K562 treated with DMSO at 1 percent for 48 hours (cell line): ENCODE measurements around the gene MLLT6. TPM values are rescaled to one million over a fixed set of nuclear protein-coding genes. Genes with fewer than 3 reads are reported as not detected.

Source experiments
- total RNA-seq: library from RNA; unstranded; fragments of 300-600 nt; gene quantifications from 2 replicates; pipeline ENCODE4 v1.2.3, GENCODE V29; 2022; ENCODE audit warnings: low replicate concordance; ENCODE audit errors: extremely low read depth

Gene MLLT6
- 113 TPM in 1 of 2 replicates, not detected in the other for total RNA-seq

GRCh38 chr17:38704606-38705522, at the start of gene MLLT6:
TSS of gene MLLT6 (plus strand) at chr17:38705273. CDS start at chr17:38705633, 360 bp downstream.

GRCh38 chr17:38674749-38675615, 30.1 kb upstream of the MLLT6 start, which contains the start of gene EPOP:
TSS of gene EPOP (minus strand) at chr17:38674957. CDS start at chr17:38674495, 462 bp downstream.

GRCh38 chr17:38729886-38730525, 24.9 kb downstream of the MLLT6 start, which contains the start of gene CISD3:
TSS of gene CISD3 (plus strand) at chr17:38730341. CDS start at chr17:38730359, 18 bp downstream.

GRCh38 chr17:38748149-38748891, 43.2 kb downstream of the MLLT6 start, which contains the start of gene PCGF2:
TSS of gene PCGF2 (minus strand) at chr17:38748336. CDS start at chr17:38740402, 7,934 bp downstream.

DNA sequence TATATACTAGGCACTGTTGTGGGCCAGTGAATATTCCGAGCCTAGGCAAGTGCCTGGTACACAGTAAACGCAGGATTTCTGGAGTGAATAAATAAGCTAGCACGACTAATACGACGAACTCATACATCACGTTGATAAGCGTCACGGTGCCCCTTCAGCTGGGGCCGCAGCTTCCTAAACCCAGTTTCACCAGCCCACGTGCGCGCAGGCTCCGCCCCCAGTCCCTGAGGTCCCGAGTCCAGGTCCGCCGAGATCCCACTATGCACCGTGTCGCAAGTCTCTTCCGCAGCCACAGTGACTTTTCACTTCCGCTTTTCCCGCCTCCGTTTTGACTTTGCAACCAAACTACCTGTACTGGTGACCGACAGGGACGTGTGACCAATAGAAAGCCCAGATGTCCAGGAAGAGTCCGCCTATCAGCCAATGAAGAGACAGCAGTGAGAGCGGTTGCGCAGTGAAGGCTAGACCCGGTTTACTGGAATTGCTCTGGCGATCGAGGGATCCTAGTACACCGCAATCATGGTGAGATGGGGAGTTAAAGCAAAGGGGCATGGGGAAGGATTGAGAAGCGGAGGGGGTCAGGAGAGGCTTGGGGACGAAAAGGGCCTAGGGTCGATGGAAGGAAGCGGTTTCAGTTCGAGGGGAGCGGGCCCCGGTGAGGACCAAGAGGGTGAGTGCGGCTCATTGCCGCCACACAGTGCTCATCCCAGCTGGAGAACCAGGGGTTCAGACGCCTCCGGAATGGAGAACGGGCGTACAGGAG, 47.4 kb downstream of the MLLT6 start, which contains the start of gene PSMB3:
PSMB3 (plus strand) TSS at position 434 of the 763 bp plus-strand sequence; CDS start at position 520, 86 bp downstream.

Other genes with a start within 250 kb of the MLLT6 start
- gene SRCIN1, start 99.3 kb upstream of the MLLT6 start, total RNA-seq: not detected in 2 replicates
- not detected in 2 replicates for gene EPOP, start 30.3 kb upstream of the MLLT6 start, total RNA-seq
- gene CISD3, start 25.1 kb downstream of the MLLT6 start, total RNA-seq: not detected in 2 replicates
- not detected in 2 replicates for gene PCGF2, start 43.1 kb downstream of the MLLT6 start, total RNA-seq
- gene PSMB3, start 47.5 kb downstream of the MLLT6 start, total RNA-seq: 1,392 TPM in 1 of 2 replicates, not detected in the other
- not detected in 2 replicates for gene PIP4K2B, start 94.3 kb downstream of the MLLT6 start, total RNA-seq
- gene CWC25, start 120.0 kb downstream of the MLLT6 start, total RNA-seq: not detected in 2 replicates
- gene RPL23, start 148.4 kb downstream of the MLLT6 start, total RNA-seq: 2,930 TPM in 1 of 2 replicates, not detected in the other
- not detected in 2 replicates for gene LASP1, start 164.8 kb downstream of the MLLT6 start, total RNA-seq